ENCODE data around the gene DIPK2B. TPM values are rescaled to one million over a fixed set of nuclear protein-coding genes. Genes with fewer than 3 reads are reported as not detected.
A peak's percentile ranks its signal among the peaks of the same experiment; 100 is the strongest.

The DIPK2B gene
- total and polyA plus RNA-seq, 9 of the 15 experiments (the other 6 are each of a cell fraction or from before 2014, with no cell fraction given): not detected

GRCh38 chrX:45164995-45165394 lies 35.7 kb downstream of the DIPK2B start (continued):
- TF ChIP-seq ELK1 (CRISPR knock-in tag; IDR thresholded peaks at IDR 0.05) (no peak), NFE2 (IDR thresholded peaks at IDR 0.05; ENCODE audit: low read depth) (0 out of 2 replicates have a peak, but pooled peaks have one; percentile 23), CXXC5 (CRISPR knock-in tag; IDR thresholded peaks at IDR 0.05) (0 out of 2 replicates have a peak, but pooled peaks have one; percentile 9), ELF4 (CRISPR knock-in tag; IDR thresholded peaks at IDR 0.05) (0 out of 2 replicates have a peak, but pooled peaks have one; percentile 27), ARNT (IDR thresholded peaks at IDR 0.05) (0 out of 4 replicates have a peak, but pooled peaks of 1 of the 2 experiments have one; percentile 23), SMARCA4 (IDR thresholded peaks at IDR 0.05) (peak; percentile 73; the same call in 1 of the 2 replicates), EP300 (IDR thresholded peaks at IDR 0.05; ENCODE audit: low read length) (peak; percentile 89), KDM1A (IDR thresholded peaks at IDR 0.05) (peak; percentile 52 to 55; a peak in 3 of 4 replicates), MEIS2 (IDR thresholded peaks at IDR 0.05; ENCODE audit: partially characterized antibody) (peak; percentile 57), SRSF3 (IDR thresholded peaks at IDR 0.05; ENCODE audit: insufficient read depth, low read length) (no peak), TRIM24 (IDR thresholded peaks at IDR 0.05) (0 out of 4 replicates have a peak, but pooled peaks of 1 of the 2 experiments have one; percentile 30), ZNF41 (CRISPR knock-in tag; conservative IDR thresholded peaks at IDR 0.05) (0 out of 2 replicates have a peak, but pooled peaks have one; percentile 20), HMBOX1 (IDR thresholded peaks at IDR 0.05) (peak; percentile 78), HDAC2 (IDR thresholded peaks at IDR 0.05) (0 out of 2 replicates have a peak, but pooled peaks have one; percentile 45), NCOA1 (IDR thresholded peaks at IDR 0.05; ENCODE audit: low read depth) (0 out of 2 replicates have a peak, but pooled peaks have one; percentile 46), DPF2 (IDR thresholded peaks at IDR 0.05) (peak; percentile 59), TCF3 (CRISPR knock-in tag; IDR thresholded peaks at IDR 0.05) (peak; percentile 80), SOX6 (IDR thresholded peaks at IDR 0.05) (peak; percentile 77), ZEB2 (IDR thresholded peaks at IDR 0.05) (0 out of 2 replicates have a peak, but pooled peaks have one; percentile 23), CCNT2 (IDR thresholded peaks at IDR 0.05; ENCODE audit: borderline replicate concordance, extremely low read depth, insufficient read length, low read depth, low read length) (peak; percentile 91), ZFP1 (CRISPR knock-in tag; IDR thresholded peaks at IDR 0.05) (no peak), VEZF1 (CRISPR knock-in tag; IDR thresholded peaks at IDR 0.05) (0 out of 2 replicates have a peak, but pooled peaks have one; percentile 22), ZNF830 (CRISPR knock-in tag; IDR thresholded peaks at IDR 0.05) (no peak), NFATC3 (IDR thresholded peaks at IDR 0.05) (no peak), STAT5A (IDR thresholded peaks at IDR 0.05; ENCODE audit: borderline replicate concordance, low read length) (peak; percentile 62; the same call in 1 of the 2 replicates), PHB2 (IDR thresholded peaks at IDR 0.05; ENCODE audit: low read depth) (peak; percentile 52; the same call in 1 of the 2 replicates), ARID1B (IDR thresholded peaks at IDR 0.05) (peak; percentile 92), DIDO1 (tag; IDR thresholded peaks at IDR 0.05; ENCODE audit: low read depth) (no peak), SNRNP70 (optimal IDR thresholded peaks at IDR 0.05; ENCODE audit: low read depth, low read length) (no peak), CTBP1 (IDR thresholded peaks at IDR 0.05; ENCODE audit: borderline replicate concordance) (peak; percentile 83), PML (IDR thresholded peaks at IDR 0.05; ENCODE audit: low read length) (peak; percentile 72), TEAD1 (CRISPR knock-in tag; IDR thresholded peaks at IDR 0.05) (peak in 1 of 2 experiments; percentile 80; a peak in 1 of 4 replicates)
